ENCODE measurements around the gene DUSP16.

The DUSP16 gene

GRCh38 chr12:12440784-12441428, 121.8 kb downstream of the DUSP16 start:
- DNase-seq (ENCODE audit: low read depth): no peak

- no peak for DNase-seq (ENCODE audit: low read depth)
These were observed 123.0 kb downstream of the DUSP16 start for GRCh38 chr12:12439636-12440035.

DNA sequence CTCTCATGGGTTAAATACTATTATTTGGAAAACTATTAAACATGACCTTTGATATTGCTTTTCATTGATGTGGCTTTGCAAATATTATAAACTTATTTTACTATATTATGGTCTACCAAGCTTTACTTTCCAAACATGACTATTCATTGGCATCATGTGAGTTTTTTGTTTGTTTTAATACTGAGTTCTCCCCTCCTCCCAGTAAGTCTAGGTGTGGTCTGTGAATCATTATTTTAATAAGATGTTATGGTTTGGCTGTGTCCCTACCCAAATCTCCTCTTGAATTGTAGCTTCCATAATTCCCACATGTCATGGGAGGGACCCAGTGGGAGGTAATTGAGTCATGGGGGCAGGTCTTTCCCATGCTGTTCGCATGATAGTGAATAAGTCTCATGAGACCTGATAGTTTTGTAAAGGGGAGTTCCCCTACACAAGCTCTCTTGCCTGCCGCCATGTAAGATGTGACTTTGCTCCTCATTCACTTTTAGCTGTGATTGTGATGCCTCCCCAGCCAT, 125.8 kb downstream of the DUSP16 start:
- no peak for DNase-seq (ENCODE audit: low read depth)

DNA sequence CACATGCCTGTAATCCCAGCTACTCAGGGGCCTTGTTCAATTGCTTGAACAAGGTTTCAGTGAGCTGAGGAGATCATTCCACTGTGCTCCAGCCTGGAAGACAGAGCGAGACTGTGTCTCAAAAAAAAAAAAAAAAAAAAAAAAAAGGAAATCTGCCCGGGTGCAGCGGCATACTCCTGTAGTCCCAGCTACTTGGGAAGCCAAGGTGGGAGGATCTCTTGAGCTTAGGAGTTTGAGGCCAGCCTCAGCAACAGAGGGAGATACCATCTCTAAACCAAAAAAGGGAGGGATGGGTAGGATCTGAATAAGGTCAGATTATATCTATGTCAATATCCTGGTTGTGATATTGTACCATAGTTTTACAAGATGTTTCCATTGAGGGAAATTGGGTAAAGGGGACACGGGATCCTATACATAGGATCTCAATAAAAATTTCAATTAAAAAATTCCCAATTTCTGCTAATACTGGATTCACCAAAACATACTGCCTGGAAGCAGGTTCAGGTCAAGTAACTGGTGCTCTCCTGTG, 129.4 kb downstream of the DUSP16 start:
- DNase-seq (ENCODE audit: low read depth): no peak

DNA sequence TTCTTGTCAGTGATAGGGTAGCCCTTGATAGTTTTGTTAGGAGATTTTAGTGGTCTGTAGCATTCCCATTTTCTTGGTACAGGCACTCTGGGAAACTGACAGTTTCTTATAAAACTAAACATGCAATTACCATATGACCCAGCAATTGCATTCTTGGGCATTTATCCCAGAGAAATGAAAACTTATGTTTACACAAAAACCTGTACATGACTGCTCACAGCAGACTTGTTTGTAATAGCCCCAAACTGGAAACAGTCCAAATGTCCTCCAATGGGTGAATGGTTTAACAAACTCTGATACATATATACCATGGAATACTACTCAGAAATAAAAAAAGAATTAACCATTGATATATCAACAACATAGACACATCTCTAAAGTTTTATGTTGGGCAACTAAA, 130.3 kb downstream of the DUSP16 start:
- DNase-seq (ENCODE audit: low read depth): no peak

- no peak for DNase-seq (ENCODE audit: low read depth)
These were observed 133.6 kb downstream of the DUSP16 start for GRCh38 chr12:12428961-12429657.

DNA sequence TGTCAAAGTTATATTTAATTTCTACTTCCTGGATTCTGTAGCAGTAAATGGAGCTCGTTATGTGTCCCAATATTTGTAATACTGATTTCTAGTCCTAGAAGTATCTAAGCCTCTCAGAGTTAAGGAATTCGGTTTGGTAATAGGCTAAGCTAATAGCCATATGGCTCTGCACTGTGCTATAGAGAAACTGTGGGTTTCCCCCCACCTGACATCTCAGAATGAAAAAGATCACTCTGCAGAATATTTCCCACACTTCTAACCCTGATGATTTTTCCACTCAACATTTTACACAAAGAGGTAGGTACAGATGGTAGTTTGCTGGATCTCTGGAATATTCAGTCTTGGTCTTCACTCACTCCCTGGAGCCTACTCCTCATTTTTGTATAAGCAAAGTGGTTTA, 134.6 kb downstream of the DUSP16 start:
- DNase-seq (ENCODE audit: low read depth): no peak

DNA sequence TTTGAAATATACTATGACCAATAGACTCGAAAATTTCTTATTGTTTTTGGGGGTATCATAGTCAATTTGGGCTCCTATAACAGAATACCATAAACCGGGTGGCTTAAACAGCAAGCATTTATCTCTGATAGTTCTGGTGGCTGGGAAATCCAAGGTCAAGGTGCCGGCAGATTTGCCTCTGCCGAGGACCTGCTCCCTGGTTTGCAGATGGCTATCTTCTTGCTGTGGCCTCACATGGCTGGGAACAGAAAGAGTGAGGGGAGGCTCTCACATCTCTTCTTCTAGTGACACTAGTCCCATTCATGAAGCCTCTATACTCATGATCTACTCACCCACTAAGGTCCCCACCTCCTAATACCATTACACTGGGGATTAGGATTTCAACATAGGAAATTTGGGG, 135.1 kb downstream of the DUSP16 start:
- DNase-seq (ENCODE audit: low read depth): no peak

GRCh38 chr12:12425616-12426015, 137.0 kb downstream of the DUSP16 start:
- no peak for DNase-seq (ENCODE audit: low read depth)

DNA sequence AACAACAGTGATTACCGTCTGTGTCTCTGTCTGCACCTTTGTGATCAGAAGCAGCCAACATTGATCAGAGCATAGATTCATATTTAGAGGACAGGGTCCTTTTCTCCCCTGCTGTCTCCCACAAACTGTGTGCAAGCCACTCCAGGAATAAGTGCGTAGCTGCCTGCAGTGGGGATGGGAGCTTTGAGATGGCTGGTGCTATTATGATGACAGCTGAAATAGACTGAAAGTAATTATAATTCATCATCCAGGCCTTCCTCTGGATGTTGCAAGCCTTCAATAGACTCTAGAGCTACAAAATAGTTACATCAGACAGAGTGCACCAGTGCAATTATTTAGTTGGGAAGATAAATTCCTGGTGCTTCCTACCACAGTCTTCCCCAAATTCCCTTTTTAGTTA, 137.7 kb downstream of the DUSP16 start:
- no peak for DNase-seq (ENCODE audit: low read depth)

Measured in stimulated activated CD8-positive, alpha-beta memory T cell treated with anti-CD3 and anti-CD28 coated beads, Interleukin-15, amount 100 ng/mL, for 24 hours (primary cell).